Ovary (tissue), 3 donors: Measurements from ENCODE around the gene GNB1.

Experiments
- CTCF ChIP-seq, 3 donors: fragments of 450-650 bp in 2 of 3; fragments of 200-600 bp in 1 of 3; IDR thresholded peaks; one replicate each; pipeline versions ENCODE4 v1.5.1 to v1.8.0; 2016 to 2022; ENCODE audit warnings: antibody characterized with exemption in 3 of 3, mild to moderate bottlenecking in 1 of 3
- EP300 ChIP-seq: sonication (generic); formaldehyde crosslinking; IDR thresholded peaks from one replicate; pipeline ENCODE4 v1.6.1; 2017; ENCODE audit warnings: antibody characterized with exemption
- POLR2A ChIP-seq: fragments of 450-650 bp; IDR thresholded peaks from one replicate; pipeline ENCODE4 v1.6.1; 2017; ENCODE audit warnings: antibody characterized with exemption, mild to moderate bottlenecking, moderate library complexity
- donor health status: DM: no; HTN: no; CAD: no.

GRCh38 chr1:1922702-1922955 is 31.7 kb upstream of the GNB1 start:
- TF ChIP-seq CTCF (IDR thresholded peaks at IDR 0.05): no peak
- TF ChIP-seq POLR2A: no peak
- no peak for TF ChIP-seq EP300
